ENCODE data around the gene WWOX. TPM values are rescaled to one million over a fixed set of nuclear protein-coding genes. Genes with fewer than 3 reads are reported as not detected.

The WWOX gene
- total RNA-seq, 1 experiment from 2014 or later, result 79.9 TPM

GRCh38 chr16:79188115-79188738, 1088.8 kb downstream of the WWOX start:
- BruUV-seq (replicated peaks), result no TSS peak
- TF ChIP-seq CTCF (conservative IDR thresholded peaks at IDR 0.05; ENCODE audit: low read depth, low read length) (no peak), EZH2 (IDR thresholded peaks at IDR 0.05; ENCODE audit: borderline replicate concordance, low read depth, low read length, poor library complexity, severe bottlenecking) (no peak)
- ChIA-PET POLR2A (ENCODE audit: low non-redundant PET) (no interaction called here), CTCF (no interaction called here)
- Histone ChIP-seq H3K9me3 (ENCODE audit: low read depth, low read length, poor library complexity, severe bottlenecking) (no peaks in the 10 kb centered on the region), H3K4me1 (ENCODE audit: insufficient read depth, low read length, poor library complexity, severe bottlenecking) (no peaks in the 10 kb centered on the region), H3K27ac (ENCODE audit: low read depth, low read length, poor library complexity, severe bottlenecking) (no peak overlapping the region), H3K27me3 (replicated peaks; ENCODE audit: insufficient read depth, low read depth, low read length, poor library complexity) (no peaks in the 10 kb centered on the region), H3K4me3 (ENCODE audit: low read depth, low read length, poor library complexity, severe bottlenecking) (no peak overlapping the region), H3K36me3 (ENCODE audit: insufficient read depth, low read length, poor library complexity, severe bottlenecking) (no peaks in the 10 kb centered on the region)
- intact Hi-C loops (cut with micrococcal nuclease; ENCODE audit: unreplicated experiment), result no loop called here
- DNase-seq (ENCODE audit: low spot score), result no peak

GRCh38 chr16:79188739-79189122, 1089.3 kb downstream of the WWOX start:
- H3K27me3 ChIP-seq (replicated peaks; ENCODE audit: insufficient read depth, low read depth, low read length, poor library complexity), result no peaks in the 10 kb centered on the region
- H3K4me3 ChIP-seq (ENCODE audit: low read depth, low read length, poor library complexity, severe bottlenecking), result no peak overlapping the region
- no peaks in the 10 kb centered on the region for H3K9me3 ChIP-seq (ENCODE audit: low read depth, low read length, poor library complexity, severe bottlenecking)
- H3K36me3 ChIP-seq (ENCODE audit: insufficient read depth, low read length, poor library complexity, severe bottlenecking), result no peaks in the 10 kb centered on the region
- TF ChIP-seq EZH2 (IDR thresholded peaks at IDR 0.05; ENCODE audit: borderline replicate concordance, low read depth, low read length, poor library complexity, severe bottlenecking) (no peak), CTCF (conservative IDR thresholded peaks at IDR 0.05; ENCODE audit: low read depth, low read length) (no peak)
- no TSS peak for BruUV-seq (replicated peaks)
- no peak overlapping the region for H3K27ac ChIP-seq (ENCODE audit: low read depth, low read length, poor library complexity, severe bottlenecking)
- H3K4me1 ChIP-seq (ENCODE audit: insufficient read depth, low read length, poor library complexity, severe bottlenecking), result no peaks in the 10 kb centered on the region
- intact Hi-C loops (cut with micrococcal nuclease; ENCODE audit: unreplicated experiment), result no loop called here
- DNase-seq (ENCODE audit: low spot score), result no peak
- CTCF ChIA-PET, result no interaction called here
- POLR2A ChIA-PET (ENCODE audit: low non-redundant PET), result no interaction called here

GRCh38 chr16:79190542-79190941, 1091.1 kb downstream of the WWOX start:
- Histone ChIP-seq H3K9me3 (ENCODE audit: low read depth, low read length, poor library complexity, severe bottlenecking) (no peaks in the 10 kb centered on the region), H3K4me1 (ENCODE audit: insufficient read depth, low read length, poor library complexity, severe bottlenecking) (no peaks in the 10 kb centered on the region), H3K36me3 (ENCODE audit: insufficient read depth, low read length, poor library complexity, severe bottlenecking) (no peaks in the 10 kb centered on the region), H3K27me3 (replicated peaks; ENCODE audit: insufficient read depth, low read depth, low read length, poor library complexity) (no peaks in the 10 kb centered on the region), H3K4me3 (ENCODE audit: low read depth, low read length, poor library complexity, severe bottlenecking) (no peak overlapping the region), H3K27ac (ENCODE audit: low read depth, low read length, poor library complexity, severe bottlenecking) (no peak overlapping the region)
- no TSS peak for BruUV-seq (replicated peaks)
- TF ChIP-seq CTCF (conservative IDR thresholded peaks at IDR 0.05; ENCODE audit: low read depth, low read length), result no peak
- TF ChIP-seq EZH2 (IDR thresholded peaks at IDR 0.05; ENCODE audit: borderline replicate concordance, low read depth, low read length, poor library complexity, severe bottlenecking), result no peak
- intact Hi-C loops (cut with micrococcal nuclease; ENCODE audit: unreplicated experiment), result no loop called here
- ChIA-PET CTCF (no interaction called here), POLR2A (ENCODE audit: low non-redundant PET) (no interaction called here)
- no peak for DNase-seq (ENCODE audit: low spot score)

Data from A673 (cell line).